HG02970 (cell line): ENCODE results near the gene ABHD8.

Experiments
- ATAC-seq: cut with Tn5 transposase; IDR thresholded peaks from one replicate; pipeline ENCODE4 v1.9.1; 2021; ENCODE audit warnings: mild to moderate bottlenecking, moderate library complexity, moderate number of reproducible peaks; ENCODE audit not compliant: unreplicated experiment, low FRiP score

Gene ABHD8

GRCh38 chr19:17303167-17303939, at the start of gene ABHD8:
ABHD8 (minus strand) TSS chr19:17303425; CDS start chr19:17301616, 1,809 bp downstream.
- ATAC-seq: peak; percentile 44

- ATAC-seq: no peak
These were observed 49.5 kb upstream of the ABHD8 start for GRCh38 chr19:17352608-17353280.

- ATAC-seq: no peak
These were observed 48.7 kb upstream of the ABHD8 start for GRCh38 chr19:17351815-17352435.

GRCh38 chr19:17348700-17349099, 45.5 kb upstream of the ABHD8 start:
- no peak for ATAC-seq

- ATAC-seq: no peak
These were observed 44.7 kb upstream of the ABHD8 start for GRCh38 chr19:17347877-17348276.

- ATAC-seq: no peak
These were observed 44.1 kb upstream of the ABHD8 start for GRCh38 chr19:17347361-17347760.

GRCh38 chr19:17346109-17346671, 43.0 kb upstream of the ABHD8 start:
- ATAC-seq: no peak

GRCh38 chr19:17341845-17342244, 38.6 kb upstream of the ABHD8 start:
- ATAC-seq: no peak

- no peak for ATAC-seq
These were observed 38.2 kb upstream of the ABHD8 start for GRCh38 chr19:17341386-17341785.

- no peak for ATAC-seq
These were observed 37.7 kb upstream of the ABHD8 start for GRCh38 chr19:17340871-17341357.

- no peak for ATAC-seq
These were observed 37.2 kb upstream of the ABHD8 start for GRCh38 chr19:17340302-17340870.

- no peak for ATAC-seq
These were observed 36.0 kb upstream of the ABHD8 start for GRCh38 chr19:17339088-17339741.

GRCh38 chr19:17338433-17339078, 35.3 kb upstream of the ABHD8 start:
- no peak for ATAC-seq

GRCh38 chr19:17337675-17338432, 34.6 kb upstream of the ABHD8 start:
- no peak for ATAC-seq

GRCh38 chr19:17336872-17337674, 33.8 kb upstream of the ABHD8 start, which contains the start of gene GTPBP3:
GTPBP3 (plus strand) TSS chr19:17337553; CDS start chr19:17337612, 59 bp downstream.
- peak; percentile 66 for ATAC-seq

GRCh38 chr19:17335575-17335974, 32.4 kb upstream of the ABHD8 start:
- ATAC-seq: no peak

- ATAC-seq: peak; percentile 43
These were observed 31.5 kb upstream of the ABHD8 start, which contains the start of gene ANO8 for GRCh38 chr19:17334414-17335409. ANO8 (minus strand) TSS chr19:17334855; CDS start chr19:17334670, 185 bp downstream.
